ENCODE measurements around the gene ERMARD.

Gene ERMARD

DNA sequence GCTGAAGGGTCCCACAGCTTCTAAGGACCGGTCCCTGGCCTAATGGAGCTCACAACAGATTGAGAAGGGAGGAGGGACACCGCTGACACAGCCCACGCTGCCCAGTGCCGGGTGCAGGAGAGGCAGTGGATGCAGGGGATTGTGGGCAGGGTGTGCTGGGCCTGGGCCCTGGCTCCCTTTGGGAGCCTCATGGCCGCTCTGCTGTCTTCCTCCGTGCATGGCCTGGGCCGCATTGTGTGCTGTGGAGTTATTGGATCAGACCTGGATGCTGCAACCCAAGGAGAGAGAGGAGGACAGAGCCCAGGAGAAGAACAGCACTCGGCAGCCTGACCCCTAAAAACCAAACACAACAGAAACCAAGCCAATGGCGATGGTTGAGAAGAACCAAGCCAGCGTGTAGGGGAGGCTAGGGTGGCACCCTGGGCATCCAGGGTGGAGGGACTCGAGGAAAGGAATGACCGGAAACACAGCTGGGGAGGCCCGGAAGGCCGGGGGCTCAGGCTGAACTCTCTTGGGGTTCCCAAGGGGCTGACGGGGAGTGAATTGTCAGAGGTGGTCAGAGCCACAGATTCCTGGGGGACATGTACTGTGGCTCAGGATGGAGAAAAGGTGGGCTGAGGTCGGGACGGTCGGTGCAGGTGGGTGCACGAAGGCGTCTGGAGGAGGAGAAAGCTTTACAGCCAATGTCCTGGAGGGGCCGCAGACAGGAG, 41.0 kb downstream of the ERMARD start:
- Histone ChIP-seq H3K27ac (no peak overlapping the region), H3K4me1 (peaks cover 0 to 12% (median 4%) of the 10 kb centered on the region in 10 experiments; a peak in 6 of 20 replicates), H3K27me3 (peaks cover 80 to 88% (median 86%) of the 10 kb centered on the region in 11 experiments), H3K9ac (no peak overlapping the region), H3K9me3 (replicated peaks in 1 of 11) (no peaks in the 10 kb centered on the region), H3K4me2 (peak overlapping the region in 1 of 11 experiments; percentile 3; a peak in 1 of 22 replicates), H3K36me3 (no peaks in the 10 kb centered on the region), H4K20me1 (peaks cover 0 to 44% (median 15%) of the 10 kb centered on the region in 11 experiments; a peak in 13 of 22 replicates), H3K4me3 (no peak overlapping the region)
- no peak for TF ChIP-seq Cebpa-rat (IDR thresholded peaks at IDR 0.05)

GRCh38 chr6:169793408-169793807, 42.0 kb downstream of the ERMARD start:
- no peak overlapping the region for H3K27ac ChIP-seq
- peaks cover 87 to 97% (median 95%) of the 10 kb centered on the region in 11 experiments for H3K27me3 ChIP-seq

DNA sequence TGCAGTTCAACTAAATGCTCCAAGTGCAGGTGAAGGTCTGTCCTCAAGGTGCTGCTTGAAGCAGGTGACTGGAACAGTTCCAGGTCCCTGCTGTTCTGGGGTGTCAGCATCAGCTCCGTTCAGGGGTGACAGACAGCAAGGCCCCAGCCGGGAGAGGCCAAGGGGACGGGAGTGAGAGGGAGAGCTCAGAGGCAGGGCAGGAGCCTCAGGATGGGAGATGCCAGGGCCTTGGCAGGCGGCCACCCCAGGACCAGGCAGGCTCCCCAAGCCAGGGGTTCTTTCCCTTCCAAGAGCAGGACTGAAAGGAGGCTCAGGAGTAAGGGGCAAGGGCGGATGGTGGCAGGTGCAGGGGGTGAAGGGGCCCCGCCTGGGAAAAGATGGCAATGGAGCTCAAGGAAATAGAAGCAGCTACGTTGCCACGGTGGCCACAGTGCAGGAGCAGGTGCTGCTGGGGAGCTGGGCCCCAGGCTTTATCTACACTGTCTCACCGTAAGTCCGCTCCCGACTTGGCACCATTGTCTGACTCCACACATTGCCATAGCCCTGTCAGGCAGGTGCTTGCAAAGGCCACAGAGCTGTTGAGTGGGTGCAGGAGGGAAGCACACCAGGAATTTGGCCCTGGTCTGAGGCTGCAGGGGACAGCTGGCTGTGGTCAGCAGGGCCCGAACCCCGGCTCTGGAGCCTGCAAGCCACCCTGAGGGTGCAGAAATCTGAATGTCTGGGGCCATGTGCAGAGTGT, 43.1 kb downstream of the ERMARD start:
- H3K9me3 ChIP-seq (replicated peaks in 1 of 11), result no peaks in the 10 kb centered on the region
- H3K36me3 ChIP-seq, result no peaks in the 10 kb centered on the region
- no peak overlapping the region for H3K4me2 ChIP-seq
- peaks cover 93 to 100% (median 100%) of the 10 kb centered on the region in 11 experiments for H3K27me3 ChIP-seq
- peaks cover 0 to 12% (median 4%) of the 10 kb centered on the region in 10 experiments; a peak in 6 of 20 replicates for H3K4me1 ChIP-seq
- no peak overlapping the region for H3K9ac ChIP-seq
- H4K20me1 ChIP-seq, result peaks cover 0 to 50% (median 15%) of the 10 kb centered on the region in 11 experiments; a peak in 12 of 22 replicates
- H3K4me3 ChIP-seq, result no peak overlapping the region
- no peak overlapping the region for H3K27ac ChIP-seq
- no peak for TF ChIP-seq Cebpa-rat (IDR thresholded peaks at IDR 0.05)

More at GRCh38 chr6:169793408-169793807, 42.0 kb downstream of the ERMARD start:
- Histone ChIP-seq H3K9me3 (replicated peaks in 1 of 11) (no peaks in the 10 kb centered on the region), H3K4me3 (no peak overlapping the region), H3K9ac (no peak overlapping the region), H3K4me2 (no peak overlapping the region), H4K20me1 (peaks cover 0 to 44% (median 15%) of the 10 kb centered on the region in 11 experiments; a peak in 13 of 22 replicates), H3K4me1 (peaks cover 0 to 12% (median 4%) of the 10 kb centered on the region in 10 experiments; a peak in 6 of 20 replicates), H3K36me3 (no peaks in the 10 kb centered on the region)
- TF ChIP-seq Cebpa-rat (IDR thresholded peaks at IDR 0.05), result no peak

DNA sequence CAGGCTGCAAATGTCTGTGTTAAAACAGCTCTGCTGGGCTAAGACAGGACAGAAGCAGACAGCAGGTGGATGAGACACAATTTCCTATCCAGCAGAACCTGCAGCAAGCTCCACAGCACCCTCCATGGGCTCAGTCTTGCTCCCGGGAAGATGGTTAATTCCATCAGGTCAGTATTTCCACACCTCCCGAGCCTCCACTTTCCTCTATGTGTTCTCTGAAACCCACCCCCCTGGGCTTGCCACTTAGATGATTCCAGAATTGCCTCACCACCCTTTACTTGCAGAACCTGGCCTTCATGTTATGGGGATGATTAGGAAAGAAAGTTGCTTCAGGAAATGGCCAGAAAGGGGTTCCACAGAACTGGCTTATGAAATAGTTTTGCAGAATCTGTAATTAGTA, 43.8 kb downstream of the ERMARD start:
- Histone ChIP-seq H3K27me3 (peaks cover 93 to 100% (median 100%) of the 10 kb centered on the region in 11 experiments), H3K36me3 (no peaks in the 10 kb centered on the region), H3K4me2 (no peak overlapping the region), H3K4me3 (no peak overlapping the region), H3K4me1 (peaks cover 0 to 12% (median 3%) of the 10 kb centered on the region in 10 experiments; a peak in 6 of 20 replicates), H3K9me3 (replicated peaks in 1 of 11) (no peaks in the 10 kb centered on the region), H3K27ac (no peak overlapping the region), H3K9ac (no peak overlapping the region), H4K20me1 (peaks cover 0 to 49% (median 21%) of the 10 kb centered on the region in 11 experiments; a peak in 11 of 22 replicates)
- no peak for TF ChIP-seq Cebpa-rat (IDR thresholded peaks at IDR 0.05)

- H4K20me1 ChIP-seq, result peaks cover 0 to 62% (median 42%) of the 10 kb centered on the region in 11 experiments; a peak in 17 of 22 replicates
- peaks cover 90 to 100% (median 99%) of the 10 kb centered on the region in 11 experiments for H3K27me3 ChIP-seq
- no peak overlapping the region for H3K4me3 ChIP-seq
- H3K4me1 ChIP-seq, result peaks cover 12 to 17% (median 13%) of the 10 kb centered on the region in 10 experiments
- TF ChIP-seq Cebpa-rat (IDR thresholded peaks at IDR 0.05), result no peak
- H3K9ac ChIP-seq, result no peak overlapping the region
- no peak overlapping the region for H3K27ac ChIP-seq
- no peaks in the 10 kb centered on the region for H3K36me3 ChIP-seq
- no peaks in the 10 kb centered on the region for H3K9me3 ChIP-seq (replicated peaks in 1 of 11)
- no peak overlapping the region for H3K4me2 ChIP-seq
Measured at GRCh38 chr6:169798764-169799473, 47.5 kb downstream of the ERMARD start.

GRCh38 chr6:169799474-169799926, 48.1 kb downstream of the ERMARD start:
- no peak overlapping the region for H3K4me2 ChIP-seq
- H3K27me3 ChIP-seq, result peaks cover 90 to 100% (median 99%) of the 10 kb centered on the region in 11 experiments
- peaks cover 12 to 22% (median 18%) of the 10 kb centered on the region in 10 experiments for H3K4me1 ChIP-seq
- no peak overlapping the region for H3K9ac ChIP-seq
- no peaks in the 10 kb centered on the region for H3K36me3 ChIP-seq
- TF ChIP-seq Cebpa-rat (IDR thresholded peaks at IDR 0.05), result no peak
- peaks cover 0 to 63% (median 44%) of the 10 kb centered on the region in 11 experiments; a peak in 17 of 22 replicates for H4K20me1 ChIP-seq
- no peak overlapping the region for H3K27ac ChIP-seq
- H3K4me3 ChIP-seq, result no peak overlapping the region
- no peaks in the 10 kb centered on the region for H3K9me3 ChIP-seq (replicated peaks in 1 of 11)

- Histone ChIP-seq H3K36me3 (no peaks in the 10 kb centered on the region), H3K9me3 (replicated peaks in 1 of 11) (no peaks in the 10 kb centered on the region), H3K27ac (no peak overlapping the region), H3K4me1 (peaks cover 12 to 29% (median 21%) of the 10 kb centered on the region in 10 experiments), H3K4me2 (no peak overlapping the region), H4K20me1 (peaks cover 0 to 63% (median 46%) of the 10 kb centered on the region in 11 experiments; a peak in 18 of 22 replicates), H3K4me3 (no peak overlapping the region), H3K9ac (no peak overlapping the region), H3K27me3 (peaks cover 90 to 100% (median 99%) of the 10 kb centered on the region in 11 experiments)
- TF ChIP-seq Cebpa-rat (IDR thresholded peaks at IDR 0.05), result no peak
Measured at GRCh38 chr6:169800116-169800667, 48.8 kb downstream of the ERMARD start.

DNA sequence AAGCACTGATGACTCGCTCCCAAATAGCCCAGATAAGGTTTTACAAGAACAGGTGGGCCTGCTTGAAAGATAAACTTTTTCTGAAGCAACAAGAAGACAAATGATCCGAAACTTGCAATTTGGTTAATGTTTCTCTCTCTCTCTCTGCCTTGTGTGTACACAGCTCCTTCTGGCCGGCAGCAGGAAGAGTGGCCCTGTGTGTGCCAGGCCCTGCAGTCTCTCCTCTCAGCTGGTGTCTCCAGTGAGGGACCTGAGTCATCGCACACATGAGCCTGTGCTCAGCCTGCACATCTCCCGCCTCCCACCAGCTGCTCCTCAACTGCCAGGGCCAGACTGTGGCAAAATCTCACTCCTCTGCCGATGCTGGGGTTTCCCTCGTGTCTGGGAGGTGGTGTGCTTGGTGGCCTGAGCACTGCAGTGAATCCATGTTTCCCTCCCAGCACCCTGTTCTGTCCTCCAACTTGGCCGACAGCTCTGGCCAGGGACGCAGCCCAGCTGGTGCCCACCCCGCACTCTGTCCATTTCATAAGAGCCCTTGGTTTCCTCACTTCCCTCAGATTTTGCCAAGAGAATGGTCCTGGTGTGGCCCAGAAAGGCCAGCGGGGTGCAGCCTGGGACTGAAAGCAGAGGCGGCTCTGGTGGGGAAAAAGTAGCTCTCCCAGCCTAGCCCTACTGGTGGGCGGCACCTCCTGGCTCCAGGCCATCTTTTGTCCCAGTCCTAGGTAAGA, 49.4 kb downstream of the ERMARD start:
- no peaks in the 10 kb centered on the region for H3K9me3 ChIP-seq (replicated peaks in 1 of 11)
- no peak overlapping the region for H3K27ac ChIP-seq
- H3K27me3 ChIP-seq, result peaks cover 90 to 100% (median 99%) of the 10 kb centered on the region in 11 experiments
- peaks cover 12 to 35% (median 27%) of the 10 kb centered on the region in 10 experiments for H3K4me1 ChIP-seq
- H3K36me3 ChIP-seq, result no peaks in the 10 kb centered on the region
- no peak overlapping the region for H3K4me2 ChIP-seq
- H3K4me3 ChIP-seq, result no peak overlapping the region
- peaks cover 0 to 67% (median 52%) of the 10 kb centered on the region in 11 experiments; a peak in 18 of 22 replicates for H4K20me1 ChIP-seq
- no peak for TF ChIP-seq Cebpa-rat (IDR thresholded peaks at IDR 0.05)
- H3K9ac ChIP-seq, result no peak overlapping the region
